HEK293 (cell line): Measurements from ENCODE around the gene STARD3.

ENCODE experiments used
- GLIS2 ChIP-seq: fragments of 450-650 bp; formaldehyde crosslinking; IDR thresholded peaks from 2 replicates; pipeline ENCODE4 v1.5.1; 2016; ENCODE audit warnings: missing biosample characterization, missing genetic modification characterization
- KLF7 ChIP-seq: fragments of 450-650 bp; formaldehyde crosslinking; IDR thresholded peaks from 2 replicates; pipeline ENCODE4 v1.5.1; 2016; ENCODE audit warnings: missing biosample characterization, missing genetic modification characterization, borderline replicate concordance
- KLF8 ChIP-seq: fragments of 450-650 bp; formaldehyde crosslinking; IDR thresholded peaks from 2 replicates; pipeline ENCODE4 v1.5.1; 2016; ENCODE audit warnings: missing biosample characterization, missing genetic modification characterization
- OSR2 ChIP-seq: fragments of 450-650 bp; formaldehyde crosslinking; IDR thresholded peaks from 2 replicates; pipeline ENCODE4 v1.5.1; 2016; ENCODE audit warnings: missing biosample characterization, missing genetic modification characterization
- SCRT1 ChIP-seq: fragments of 450-650 bp; formaldehyde crosslinking; IDR thresholded peaks from 2 replicates; pipeline ENCODE4 v1.5.1; 2016; ENCODE audit warnings: missing biosample characterization, missing genetic modification characterization, borderline replicate concordance
- SCRT2 ChIP-seq: fragments of 450-650 bp; formaldehyde crosslinking; IDR thresholded peaks from 2 replicates; pipeline ENCODE4 v1.5.1; 2016; ENCODE audit warnings: missing biosample characterization, missing genetic modification characterization
- TCF7L2 ChIP-seq: IDR thresholded peaks from 2 replicates; pipeline ENCODE4 v1.6.1; 2011; ENCODE audit warnings: low read depth, mild to moderate bottlenecking, inconsistent platforms, low read length, moderate library complexity, borderline replicate concordance
- YY1 ChIP-seq: fragments of 450-650 bp; formaldehyde crosslinking; IDR thresholded peaks from 2 replicates; pipeline ENCODE4 v1.5.1; 2018; ENCODE audit warnings: missing biosample characterization, missing genetic modification characterization
- ZFP41 ChIP-seq: fragments of 450-650 bp; formaldehyde crosslinking; IDR thresholded peaks from 2 replicates; pipeline ENCODE4 v1.5.1; 2016; ENCODE audit warnings: missing biosample characterization, missing genetic modification characterization, borderline replicate concordance
- ZNF132 ChIP-seq: fragments of 450-650 bp; formaldehyde crosslinking; IDR thresholded peaks from 2 replicates; pipeline ENCODE4 v1.5.1; 2017; ENCODE audit warnings: missing biosample characterization, missing genetic modification characterization, borderline replicate concordance
- ZNF133 ChIP-seq: fragments of 450-650 bp; formaldehyde crosslinking; IDR thresholded peaks from 2 replicates; pipeline ENCODE4 v1.5.1; 2016; ENCODE audit warnings: missing biosample characterization, missing genetic modification characterization
- ZNF155 ChIP-seq: fragments of 450-650 bp; formaldehyde crosslinking; IDR thresholded peaks from 2 replicates; pipeline ENCODE4 v1.5.1; 2016; ENCODE audit warnings: missing biosample characterization, missing genetic modification characterization
- ZNF175 ChIP-seq: fragments of 450-650 bp; formaldehyde crosslinking; IDR thresholded peaks from 2 replicates; pipeline ENCODE4 v1.5.1; 2016; ENCODE audit warnings: missing biosample characterization, missing genetic modification characterization
- ZNF19 ChIP-seq: fragments of 450-650 bp; formaldehyde crosslinking; IDR thresholded peaks from 2 replicates; pipeline ENCODE4; 2016; ENCODE audit warnings: missing biosample characterization, missing genetic modification characterization, low read depth
- ZNF214 ChIP-seq: fragments of 450-650 bp; formaldehyde crosslinking; IDR thresholded peaks from 2 replicates; pipeline ENCODE4 v1.5.1; 2017; ENCODE audit warnings: missing biosample characterization, mild to moderate bottlenecking, missing genetic modification characterization, borderline replicate concordance
- ZNF239 ChIP-seq: fragments of 450-650 bp; formaldehyde crosslinking; IDR thresholded peaks from 2 replicates; pipeline ENCODE4 v1.5.1; 2016; ENCODE audit warnings: missing biosample characterization, missing genetic modification characterization
- ZNF426 ChIP-seq: fragments of 450-650 bp; formaldehyde crosslinking; IDR thresholded peaks from 2 replicates; pipeline ENCODE4 v1.5.1; 2017; ENCODE audit warnings: missing biosample characterization, missing genetic modification characterization, mild to moderate bottlenecking, inconsistent platforms, moderate library complexity
- ZNF585B ChIP-seq: fragments of 450-650 bp; formaldehyde crosslinking; IDR thresholded peaks from 2 replicates; pipeline ENCODE4 v1.5.1; 2016; ENCODE audit warnings: missing biosample characterization, missing genetic modification characterization
- ZNF600 ChIP-seq: fragments of 450-650 bp; formaldehyde crosslinking; IDR thresholded peaks from 2 replicates; pipeline ENCODE4 v1.5.1; 2016; ENCODE audit warnings: missing biosample characterization, missing genetic modification characterization
- ZNF768 ChIP-seq: fragments of 450-650 bp; formaldehyde crosslinking; IDR thresholded peaks from 2 replicates; pipeline ENCODE4 v1.5.1; 2018; ENCODE audit warnings: missing biosample characterization, mild to moderate bottlenecking, missing genetic modification characterization
- ZNF791 ChIP-seq: fragments of 450-650 bp; formaldehyde crosslinking; IDR thresholded peaks from 2 replicates; pipeline ENCODE4 v1.5.1; 2016; ENCODE audit warnings: missing biosample characterization, missing genetic modification characterization
- TF ChIP-seq, protein P1 (sequence below): fragments of 450-650 bp; formaldehyde crosslinking; IDR thresholded peaks from 2 replicates; pipeline ENCODE4 v1.5.0; 2017; ENCODE audit warnings: missing biosample characterization, missing genetic modification characterization, borderline replicate concordance
- TF ChIP-seq, protein P2 (sequence below): fragments of 450-650 bp; formaldehyde crosslinking; IDR thresholded peaks from 2 replicates; pipeline ENCODE4 v1.5.1; 2016; ENCODE audit warnings: missing biosample characterization, missing genetic modification characterization
- TF ChIP-seq, protein P3 (sequence below): fragments of 450-650 bp; formaldehyde crosslinking; IDR thresholded peaks from 2 replicates; pipeline ENCODE4 v1.5.1; 2017; ENCODE audit warnings: missing biosample characterization, mild to moderate bottlenecking, missing genetic modification characterization, moderate library complexity
- TF ChIP-seq, protein P4 (sequence below): fragments of 450-650 bp; formaldehyde crosslinking; IDR thresholded peaks from 2 replicates; pipeline ENCODE4 v1.5.1; 2016; ENCODE audit warnings: missing biosample characterization, missing genetic modification characterization
- TF ChIP-seq, protein P5 (sequence below): sonication (generic); formaldehyde crosslinking; IDR thresholded peaks from 2 replicates; pipeline ENCODE4 v1.8.1; 2022; ENCODE audit warnings: mild to moderate bottlenecking, moderate library complexity, missing genetic modification reagents
- TF ChIP-seq, protein P6 (sequence below): fragments of 450-650 bp; formaldehyde crosslinking; IDR thresholded peaks from 2 replicates; pipeline ENCODE4 v1.5.1; 2016; ENCODE audit warnings: missing biosample characterization, missing genetic modification characterization, low read depth

The STARD3 gene

DNA sequence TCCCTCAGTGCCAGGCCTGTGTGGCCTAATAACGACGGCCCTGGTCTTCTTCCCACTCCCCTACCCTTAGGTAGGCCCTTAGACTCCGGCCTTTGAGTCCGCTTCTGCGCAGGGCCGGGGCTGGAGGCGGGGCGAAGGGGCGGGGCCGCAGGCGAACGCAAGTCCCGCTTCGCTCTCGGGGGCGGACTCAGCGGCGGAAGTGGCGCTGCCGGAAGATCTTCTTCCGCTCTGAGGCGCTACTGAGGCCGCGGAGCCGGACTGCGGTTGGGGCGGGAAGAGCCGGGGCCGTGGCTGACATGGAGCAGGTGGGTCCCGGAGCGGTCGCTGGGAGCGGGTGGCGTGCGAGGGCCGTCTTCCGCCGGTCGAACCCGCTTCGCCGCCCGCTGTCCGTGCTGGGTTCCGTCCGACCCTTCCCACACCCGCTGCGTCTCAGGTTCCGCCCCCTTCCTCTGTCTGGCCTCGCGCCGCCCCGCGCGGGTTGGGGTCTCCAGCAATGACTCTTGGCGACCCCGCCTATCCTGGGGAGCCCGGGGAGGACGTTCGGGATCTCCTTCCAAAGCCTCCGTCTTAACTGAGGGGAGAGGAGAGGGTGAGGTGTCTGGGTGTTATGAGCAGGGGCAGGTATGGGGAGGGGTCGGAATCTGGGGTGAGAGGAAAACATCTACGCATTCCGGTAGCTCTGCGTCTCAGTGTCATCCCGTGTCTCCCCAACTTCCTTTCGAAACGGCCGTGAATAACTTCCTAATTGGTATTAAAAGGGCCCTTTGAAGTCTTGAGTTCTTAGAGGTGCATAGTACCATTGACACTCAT, at the start of gene STARD3 (continued):
- TF ChIP-seq OSR2 (tag by site-specific recombination) = peak; percentile 44; the same call in 1 of the 2 replicates
- no peak; the same call in 1 of the 2 replicates for TF ChIP-seq SCRT2 (tag by site-specific recombination)
- TF ChIP-seq, protein P1, sequence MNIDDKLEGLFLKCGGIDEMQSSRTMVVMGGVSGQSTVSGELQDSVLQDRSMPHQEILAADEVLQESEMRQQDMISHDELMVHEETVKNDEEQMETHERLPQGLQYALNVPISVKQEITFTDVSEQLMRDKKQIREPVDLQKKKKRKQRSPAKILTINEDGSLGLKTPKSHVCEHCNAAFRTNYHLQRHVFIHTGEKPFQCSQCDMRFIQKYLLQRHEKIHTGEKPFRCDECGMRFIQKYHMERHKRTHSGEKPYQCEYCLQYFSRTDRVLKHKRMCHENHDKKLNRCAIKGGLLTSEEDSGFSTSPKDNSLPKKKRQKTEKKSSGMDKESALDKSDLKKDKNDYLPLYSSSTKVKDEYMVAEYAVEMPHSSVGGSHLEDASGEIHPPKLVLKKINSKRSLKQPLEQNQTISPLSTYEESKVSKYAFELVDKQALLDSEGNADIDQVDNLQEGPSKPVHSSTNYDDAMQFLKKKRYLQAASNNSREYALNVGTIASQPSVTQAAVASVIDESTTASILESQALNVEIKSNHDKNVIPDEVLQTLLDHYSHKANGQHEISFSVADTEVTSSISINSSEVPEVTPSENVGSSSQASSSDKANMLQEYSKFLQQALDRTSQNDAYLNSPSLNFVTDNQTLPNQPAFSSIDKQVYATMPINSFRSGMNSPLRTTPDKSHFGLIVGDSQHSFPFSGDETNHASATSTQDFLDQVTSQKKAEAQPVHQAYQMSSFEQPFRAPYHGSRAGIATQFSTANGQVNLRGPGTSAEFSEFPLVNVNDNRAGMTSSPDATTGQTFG (tag by site-specific recombination) = no peak; the same call in 1 of the 2 replicates
- no peak for TF ChIP-seq ZNF19 (tag by site-specific recombination)
- TF ChIP-seq KLF8 (tag by site-specific recombination) = peak; percentile 81
- TF ChIP-seq ZFP41 (tag by site-specific recombination) = no peak
- TF ChIP-seq ZNF133 (tag by site-specific recombination) = no peak
- no peak; the same call in 1 of the 2 replicates for TF ChIP-seq ZNF768
- TF ChIP-seq, protein P2, sequence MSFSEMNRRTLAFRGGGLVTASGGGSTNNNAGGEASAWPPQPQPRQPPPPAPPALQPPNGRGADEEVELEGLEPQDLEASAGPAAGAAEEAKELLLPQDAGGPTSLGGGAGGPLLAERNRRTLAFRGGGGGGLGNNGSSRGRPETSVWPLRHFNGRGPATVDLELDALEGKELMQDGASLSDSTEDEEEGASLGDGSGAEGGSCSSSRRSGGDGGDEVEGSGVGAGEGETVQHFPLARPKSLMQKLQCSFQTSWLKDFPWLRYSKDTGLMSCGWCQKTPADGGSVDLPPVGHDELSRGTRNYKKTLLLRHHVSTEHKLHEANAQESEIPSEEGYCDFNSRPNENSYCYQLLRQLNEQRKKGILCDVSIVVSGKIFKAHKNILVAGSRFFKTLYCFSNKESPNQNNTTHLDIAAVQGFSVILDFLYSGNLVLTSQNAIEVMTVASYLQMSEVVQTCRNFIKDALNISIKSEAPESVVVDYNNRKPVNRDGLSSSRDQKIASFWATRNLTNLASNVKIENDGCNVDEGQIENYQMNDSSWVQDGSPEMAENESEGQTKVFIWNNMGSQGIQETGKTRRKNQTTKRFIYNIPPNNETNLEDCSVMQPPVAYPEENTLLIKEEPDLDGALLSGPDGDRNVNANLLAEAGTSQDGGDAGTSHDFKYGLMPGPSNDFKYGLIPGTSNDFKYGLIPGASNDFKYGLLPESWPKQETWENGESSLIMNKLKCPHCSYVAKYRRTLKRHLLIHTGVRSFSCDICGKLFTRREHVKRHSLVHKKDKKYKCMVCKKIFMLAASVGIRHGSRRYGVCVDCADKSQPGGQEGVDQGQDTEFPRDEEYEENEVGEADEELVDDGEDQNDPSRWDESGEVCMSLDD (tag by site-specific recombination) = peak; percentile 68; the same call in 1 of the 2 replicates
- peak; percentile 88 for TF ChIP-seq ZNF600 (tag by site-specific recombination)
- no peak; the same call in 1 of the 2 replicates for TF ChIP-seq ZNF585B
- no peak for TF ChIP-seq ZNF132
- peak; percentile 85 for TF ChIP-seq KLF7 (tag by site-specific recombination)
- TF ChIP-seq ZNF175 (tag by site-specific recombination) = no peak
- no peak for TF ChIP-seq ZNF426 (tag by site-specific recombination)
- no peak for TF ChIP-seq TCF7L2
- TF ChIP-seq, protein P3, sequence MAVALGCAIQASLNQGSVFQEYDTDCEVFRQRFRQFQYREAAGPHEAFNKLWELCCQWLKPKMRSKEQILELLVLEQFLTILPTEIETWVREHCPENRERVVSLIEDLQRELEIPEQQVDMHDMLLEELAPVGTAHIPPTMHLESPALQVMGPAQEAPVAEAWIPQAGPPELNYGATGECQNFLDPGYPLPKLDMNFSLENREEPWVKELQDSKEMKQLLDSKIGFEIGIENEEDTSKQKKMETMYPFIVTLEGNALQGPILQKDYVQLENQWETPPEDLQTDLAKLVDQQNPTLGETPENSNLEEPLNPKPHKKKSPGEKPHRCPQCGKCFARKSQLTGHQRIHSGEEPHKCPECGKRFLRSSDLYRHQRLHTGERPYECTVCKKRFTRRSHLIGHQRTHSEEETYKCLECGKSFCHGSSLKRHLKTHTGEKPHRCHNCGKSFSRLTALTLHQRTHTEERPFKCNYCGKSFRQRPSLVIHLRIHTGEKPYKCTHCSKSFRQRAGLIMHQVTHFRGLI (tag by site-specific recombination) = no peak
- TF ChIP-seq ZNF239 (tag by site-specific recombination) = 0 out of 2 replicates have a peak, but pooled peaks have one; percentile 51
- TF ChIP-seq ZNF214 (tag by site-specific recombination) = no peak
- no peak for TF ChIP-seq ZNF155 (tag by site-specific recombination)
- TF ChIP-seq ZNF791 = no peak
- TF ChIP-seq, protein P4, sequence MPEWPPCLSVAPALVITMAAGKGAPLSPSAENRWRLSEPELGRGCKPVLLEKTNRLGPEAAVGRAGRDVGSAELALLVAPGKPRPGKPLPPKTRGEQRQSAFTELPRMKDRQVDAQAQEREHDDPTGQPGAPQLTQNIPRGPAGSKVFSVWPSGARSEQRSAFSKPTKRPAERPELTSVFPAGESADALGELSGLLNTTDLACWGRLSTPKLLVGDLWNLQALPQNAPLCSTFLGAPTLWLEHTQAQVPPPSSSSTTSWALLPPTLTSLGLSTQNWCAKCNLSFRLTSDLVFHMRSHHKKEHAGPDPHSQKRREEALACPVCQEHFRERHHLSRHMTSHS = no peak
- peak; percentile 64 for TF ChIP-seq YY1 (tag by site-specific recombination)
- TF ChIP-seq, protein P5, sequence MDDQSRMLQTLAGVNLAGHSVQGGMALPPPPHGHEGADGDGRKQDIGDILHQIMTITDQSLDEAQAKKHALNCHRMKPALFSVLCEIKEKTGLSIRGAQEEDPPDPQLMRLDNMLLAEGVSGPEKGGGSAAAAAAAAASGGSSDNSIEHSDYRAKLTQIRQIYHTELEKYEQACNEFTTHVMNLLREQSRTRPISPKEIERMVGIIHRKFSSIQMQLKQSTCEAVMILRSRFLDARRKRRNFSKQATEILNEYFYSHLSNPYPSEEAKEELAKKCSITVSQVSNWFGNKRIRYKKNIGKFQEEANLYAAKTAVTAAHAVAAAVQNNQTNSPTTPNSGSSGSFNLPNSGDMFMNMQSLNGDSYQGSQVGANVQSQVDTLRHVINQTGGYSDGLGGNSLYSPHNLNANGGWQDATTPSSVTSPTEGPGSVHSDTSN (CRISPR knock-in tag) = peak; percentile 61; the same call in 1 of the 2 replicates
- TF ChIP-seq GLIS2 = peak; percentile 52; the same call in 1 of the 2 replicates
- no peak for TF ChIP-seq SCRT1 (tag by site-specific recombination)
- TF ChIP-seq, protein P6, sequence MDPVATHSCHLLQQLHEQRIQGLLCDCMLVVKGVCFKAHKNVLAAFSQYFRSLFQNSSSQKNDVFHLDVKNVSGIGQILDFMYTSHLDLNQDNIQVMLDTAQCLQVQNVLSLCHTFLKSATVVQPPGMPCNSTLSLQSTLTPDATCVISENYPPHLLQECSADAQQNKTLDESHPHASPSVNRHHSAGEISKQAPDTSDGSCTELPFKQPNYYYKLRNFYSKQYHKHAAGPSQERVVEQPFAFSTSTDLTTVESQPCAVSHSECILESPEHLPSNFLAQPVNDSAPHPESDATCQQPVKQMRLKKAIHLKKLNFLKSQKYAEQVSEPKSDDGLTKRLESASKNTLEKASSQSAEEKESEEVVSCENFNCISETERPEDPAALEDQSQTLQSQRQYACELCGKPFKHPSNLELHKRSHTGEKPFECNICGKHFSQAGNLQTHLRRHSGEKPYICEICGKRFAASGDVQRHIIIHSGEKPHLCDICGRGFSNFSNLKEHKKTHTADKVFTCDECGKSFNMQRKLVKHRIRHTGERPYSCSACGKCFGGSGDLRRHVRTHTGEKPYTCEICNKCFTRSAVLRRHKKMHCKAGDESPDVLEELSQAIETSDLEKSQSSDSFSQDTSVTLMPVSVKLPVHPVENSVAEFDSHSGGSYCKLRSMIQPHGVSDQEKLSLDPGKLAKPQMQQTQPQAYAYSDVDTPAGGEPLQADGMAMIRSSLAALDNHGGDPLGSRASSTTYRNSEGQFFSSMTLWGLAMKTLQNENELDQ = no peak
